HG02623 (cell line): ENCODE results near the gene ALG9.

ENCODE experiments used
- ATAC-seq: cut with Tn5 transposase; IDR thresholded peaks from one replicate; pipeline ENCODE4 v1.9.1; 2021; ENCODE audit warnings: moderate library complexity; ENCODE audit not compliant: unreplicated experiment

Gene ALG9

DNA sequence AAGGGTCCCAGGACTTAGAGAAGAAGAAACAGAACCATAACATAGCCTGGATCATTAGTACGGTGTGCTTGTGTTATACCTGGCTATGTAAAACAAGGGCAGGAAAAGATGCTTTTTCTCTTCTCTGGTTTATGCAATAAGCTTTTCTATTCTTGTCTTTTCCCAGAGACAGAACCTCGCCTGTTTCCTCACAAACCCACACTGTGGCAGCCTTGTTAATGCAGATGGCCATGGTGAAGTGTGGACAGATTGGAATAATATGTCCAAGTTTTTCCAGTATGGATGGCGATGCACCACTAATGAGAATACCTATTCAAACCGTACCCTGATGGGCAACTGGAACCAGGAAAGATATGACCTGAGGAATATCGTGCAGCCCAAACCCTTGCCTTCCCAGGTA is 10.8 kb upstream of the ALG9 start:
- no peak for ATAC-seq

DNA sequence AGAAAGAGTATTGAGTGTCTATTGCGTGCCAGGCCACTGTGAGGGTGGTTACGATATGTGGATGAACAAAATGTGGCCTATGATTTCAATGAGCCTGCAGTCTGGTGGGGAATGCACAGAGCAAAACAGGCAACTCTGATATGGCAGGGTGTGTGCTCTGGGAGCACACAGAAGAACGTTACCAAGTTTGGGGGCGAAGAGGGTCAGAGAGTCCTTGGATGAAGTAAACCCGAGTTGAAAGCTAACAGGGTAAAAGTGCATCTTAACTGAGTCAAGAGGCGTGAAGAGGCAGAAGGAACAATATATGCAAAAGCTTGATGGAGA is 8.2 kb upstream of the ALG9 start:
- ATAC-seq, result no peak

DNA sequence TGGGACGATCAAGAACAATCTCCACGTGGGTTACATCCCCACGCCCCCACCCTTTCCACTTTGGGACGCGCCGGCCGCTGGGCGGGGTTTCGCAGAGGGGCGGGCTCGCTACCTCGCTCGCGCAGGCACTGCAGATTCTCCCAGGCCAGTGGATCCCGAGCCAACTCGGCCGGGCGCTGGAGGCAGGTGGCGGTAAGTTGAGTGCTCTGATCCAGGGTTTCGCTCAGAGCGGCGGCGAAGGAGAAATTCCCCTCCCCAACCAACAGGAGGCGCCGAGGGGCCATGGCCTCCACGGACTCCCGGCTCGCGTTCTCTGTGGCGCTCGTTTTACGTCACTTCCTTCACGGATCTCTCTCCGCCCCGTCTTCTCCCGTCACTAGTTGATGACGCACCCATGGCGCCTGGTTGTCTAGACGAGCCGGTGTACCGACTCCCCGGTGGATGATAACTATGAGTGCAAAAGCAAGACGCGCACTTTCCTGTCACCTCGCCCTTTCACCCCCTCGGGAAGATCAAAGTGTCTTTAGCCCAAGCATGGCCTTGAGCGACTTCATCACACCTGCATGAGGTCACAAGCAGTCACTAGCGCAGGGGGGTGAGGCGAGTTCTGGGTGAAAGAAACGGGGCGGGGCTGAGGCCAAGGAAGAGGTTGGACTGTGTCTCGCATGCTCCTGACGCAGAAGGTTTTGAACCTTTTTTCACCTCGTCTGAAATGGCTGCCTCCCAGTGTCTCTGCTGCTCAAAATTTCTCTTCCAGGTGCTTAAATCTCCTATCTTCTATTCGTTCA is 7.7 kb upstream of the ALG9 start, which contains the start of the genes CFAP68 and FDXACB1:
Gene CFAP68, plus strand, starts transcription at position 693 of the 788 bp plus-strand sequence. Its CDS starts 20 bp downstream, at position 713.
Gene FDXACB1, minus strand, starts transcription at position 317 of the 788 bp plus-strand sequence. Its CDS starts 33 bp downstream, at position 284.
- peak; percentile 90 for ATAC-seq

DNA sequence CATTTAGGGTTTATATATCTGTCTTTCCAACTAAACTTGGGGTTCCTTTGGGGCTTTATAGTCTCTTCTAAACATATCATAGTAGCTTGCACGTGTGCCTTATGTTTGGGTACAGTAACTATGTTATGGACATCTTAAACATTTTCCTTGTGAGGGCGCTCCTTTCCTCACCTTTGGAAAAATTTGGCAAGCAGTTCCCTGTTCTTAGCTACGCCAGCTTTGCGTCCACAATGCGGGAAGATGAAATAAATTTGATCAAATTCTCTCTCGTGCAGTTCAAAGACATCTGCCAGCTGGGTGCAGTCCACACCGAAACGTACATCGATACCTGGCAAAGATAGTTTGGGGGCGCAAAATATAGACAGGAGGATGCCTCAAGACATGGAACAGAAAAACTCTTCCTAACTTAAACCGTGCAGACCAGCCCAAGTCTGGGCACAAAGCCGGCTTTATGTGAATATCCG is 7.0 kb upstream of the ALG9 start:
- peak; percentile 1 for ATAC-seq

DNA sequence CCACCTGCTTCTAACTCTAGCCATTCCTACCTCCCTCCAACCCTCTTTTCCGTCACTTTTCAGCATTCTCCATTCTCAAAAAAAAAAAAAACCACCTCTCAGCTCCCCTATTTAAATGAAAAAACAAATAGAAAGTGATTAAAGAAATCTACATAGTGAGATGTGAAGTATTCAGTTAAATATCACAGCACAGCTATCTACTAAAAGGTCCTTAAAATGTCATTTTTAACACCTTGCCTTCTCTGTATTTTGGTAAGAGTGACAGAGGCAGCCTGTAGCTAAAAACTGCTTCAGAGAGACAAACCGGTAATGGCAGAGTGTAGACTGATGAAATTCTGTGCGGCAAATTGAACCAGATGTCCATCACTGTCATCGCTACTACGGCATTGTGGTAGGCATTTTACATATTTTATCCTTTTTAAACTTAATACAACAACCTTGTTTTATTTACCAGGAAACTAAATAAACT is 346 bp upstream of the ALG9 start:
- no peak for ATAC-seq

DNA sequence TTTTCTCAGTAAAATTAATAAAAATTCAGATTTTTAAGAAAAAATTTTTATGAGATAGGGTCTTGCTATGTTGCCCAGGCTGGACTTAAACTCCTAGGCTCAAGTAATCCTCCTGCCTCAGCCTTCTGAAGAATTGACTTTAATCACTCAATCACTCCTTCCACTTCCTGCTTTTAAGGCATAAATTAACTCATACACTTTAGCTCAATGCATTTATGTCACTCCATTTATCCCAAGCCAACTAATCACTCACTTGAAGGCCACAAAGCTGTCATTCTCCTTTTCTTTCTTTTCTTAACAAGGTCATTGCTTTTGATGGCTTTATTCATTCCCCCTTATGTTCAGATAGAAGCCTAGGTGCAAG is 877 bp downstream of the ALG9 start:
- ATAC-seq, result no peak

DNA sequence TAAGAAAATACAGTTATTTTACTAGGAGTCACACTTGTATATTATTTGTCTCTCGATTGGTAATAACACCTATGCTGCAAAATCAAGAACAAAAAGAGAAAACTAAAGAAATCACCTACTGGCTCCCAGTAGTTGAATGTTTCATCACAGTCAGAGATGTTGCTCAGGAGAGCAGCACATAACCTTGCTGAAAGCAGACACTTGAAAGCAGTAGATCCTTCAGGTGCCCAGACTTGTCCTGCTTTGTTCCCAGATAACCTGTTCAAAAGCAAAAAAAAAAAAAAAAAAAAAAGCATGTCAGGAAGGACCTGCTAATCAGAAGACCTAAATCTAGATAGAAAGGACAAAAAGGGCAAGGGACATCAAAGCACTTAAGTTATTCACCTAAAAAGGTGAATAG is 1.3 kb downstream of the ALG9 start:
- no peak for ATAC-seq

DNA sequence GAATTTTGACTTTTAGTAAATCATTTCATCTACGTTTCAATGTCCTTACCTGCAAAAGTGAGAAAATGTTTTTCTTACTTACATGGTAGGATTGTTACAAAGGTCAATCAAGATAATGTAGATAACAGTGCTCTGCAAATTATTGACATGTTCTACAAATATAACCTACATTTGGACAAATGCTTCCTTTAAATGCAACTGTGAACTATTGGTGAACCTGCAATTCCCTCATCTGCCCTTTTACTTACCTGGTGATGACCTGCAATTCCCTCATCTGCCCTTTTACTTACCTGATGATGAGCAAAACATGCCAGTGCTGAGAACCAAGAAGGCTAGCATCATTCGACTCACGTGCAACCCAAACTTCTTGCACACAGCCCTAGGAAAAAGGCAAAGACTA is 11.1 kb downstream of the ALG9 start:
- no peak for ATAC-seq

DNA sequence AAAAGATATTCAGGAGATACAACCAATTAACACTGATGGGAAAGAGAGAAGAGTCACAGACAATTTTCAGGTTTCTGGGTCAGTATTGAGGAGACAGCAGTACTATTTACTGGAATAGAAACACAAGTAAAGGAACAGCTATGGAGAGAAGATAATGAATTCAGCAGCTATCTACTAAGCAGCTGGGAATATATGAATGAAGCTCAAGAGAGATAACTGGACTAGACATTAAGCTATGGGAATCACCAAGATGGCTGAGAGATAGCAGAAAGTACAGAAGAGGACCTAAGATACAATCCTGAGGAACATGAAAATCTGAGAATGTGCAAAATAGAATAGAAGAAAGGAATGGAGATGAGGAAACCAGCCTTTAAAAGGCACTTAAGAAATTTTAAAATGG is 15.9 kb downstream of the ALG9 start:
- ATAC-seq, result no peak

DNA sequence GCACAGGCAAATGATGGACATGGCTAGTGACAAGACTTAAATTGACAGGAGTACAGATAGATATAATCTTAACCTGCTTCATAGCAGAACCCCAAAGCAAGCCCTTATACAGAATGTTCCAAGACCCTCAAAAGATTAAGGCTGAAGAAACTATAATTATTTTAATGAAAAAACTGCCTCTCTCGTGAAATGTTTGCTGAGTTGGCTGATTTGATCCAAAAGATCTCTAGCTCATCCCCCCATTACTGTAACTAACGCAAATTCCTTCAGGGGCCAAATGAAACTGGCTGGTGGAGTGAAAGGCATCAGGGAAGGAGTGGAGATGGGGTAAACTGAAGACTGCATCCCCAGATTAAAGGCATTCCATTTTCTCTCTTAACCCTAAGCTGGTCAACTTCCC is 19.3 kb downstream of the ALG9 start:
- no peak for ATAC-seq

DNA sequence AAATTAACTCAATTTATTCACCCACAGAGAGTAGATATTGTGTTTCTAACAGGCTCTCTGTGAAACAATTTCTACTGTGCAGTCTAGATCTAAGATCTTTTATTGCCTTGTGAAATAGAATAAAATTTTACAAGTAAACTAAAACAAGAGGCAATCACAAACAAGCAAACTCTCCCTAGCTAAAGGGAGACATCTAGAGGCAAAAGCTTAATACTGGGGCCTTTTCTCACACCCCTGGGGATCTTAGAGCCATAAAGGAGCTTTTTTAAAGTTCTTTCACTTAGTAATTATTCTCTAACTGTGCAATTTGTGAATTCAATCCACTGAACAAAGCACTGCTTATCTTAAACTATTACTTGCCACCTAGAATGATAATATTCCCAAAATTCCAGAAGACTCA is 19.7 kb downstream of the ALG9 start:
- ATAC-seq, result no peak

DNA sequence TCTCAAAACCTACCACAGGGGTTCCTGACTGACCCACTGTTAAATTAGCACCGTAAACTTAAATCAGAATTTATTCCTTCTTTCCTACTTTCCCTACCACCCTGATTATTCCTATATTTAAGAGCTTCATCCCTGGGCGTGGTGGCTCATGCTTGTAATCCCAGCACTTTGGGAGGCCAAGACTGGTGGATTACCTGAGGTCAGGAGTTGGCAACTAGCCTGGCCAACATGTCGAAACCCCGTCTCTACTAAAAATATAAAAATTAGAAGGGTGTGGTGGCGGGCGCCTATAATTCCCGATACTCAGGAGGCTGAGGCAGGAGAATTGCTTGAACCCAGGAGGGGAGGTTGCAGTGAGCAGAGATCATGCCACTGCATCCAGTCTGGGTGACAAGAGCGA is 20.3 kb downstream of the ALG9 start:
- ATAC-seq, result no peak

DNA sequence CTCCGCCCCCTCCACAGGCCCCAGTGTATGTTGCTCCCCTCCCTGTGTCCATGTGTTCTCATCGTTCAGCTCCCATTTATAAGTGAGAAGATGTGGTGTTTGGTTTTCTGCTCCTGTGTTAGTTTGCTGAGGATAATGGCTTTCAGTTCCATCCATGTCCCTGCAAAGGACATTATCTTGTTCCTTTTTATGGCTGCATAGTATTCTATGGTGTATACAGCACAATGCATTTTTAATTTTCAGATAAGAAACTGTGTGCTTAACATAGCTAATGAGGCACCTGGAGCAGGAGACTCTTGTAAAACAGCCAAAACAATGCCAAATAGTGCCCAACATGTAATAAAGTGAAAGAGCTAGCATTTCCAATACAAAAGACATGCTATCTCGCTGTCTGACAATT is 21.8 kb downstream of the ALG9 start:
- no peak for ATAC-seq

DNA sequence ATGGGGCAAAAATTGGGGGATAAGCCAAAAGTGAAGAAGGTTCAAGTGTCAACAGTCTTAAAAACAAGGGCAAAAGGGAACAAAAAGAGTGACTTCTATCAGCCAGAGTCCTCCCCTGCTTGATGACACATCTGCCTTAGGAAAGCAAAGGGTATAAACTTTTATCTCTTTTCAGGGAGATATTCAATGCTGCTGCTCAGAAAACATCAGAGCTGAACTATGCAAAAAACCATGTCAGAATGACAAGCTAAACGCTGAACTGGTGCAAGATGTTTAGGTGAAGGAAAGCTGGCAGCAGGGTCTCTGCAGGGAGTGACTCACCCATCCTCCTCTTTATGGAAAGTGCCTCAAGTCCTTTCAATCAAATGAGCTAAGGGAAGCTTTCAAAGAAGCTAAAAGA is 24.7 kb downstream of the ALG9 start:
- no peak for ATAC-seq

DNA sequence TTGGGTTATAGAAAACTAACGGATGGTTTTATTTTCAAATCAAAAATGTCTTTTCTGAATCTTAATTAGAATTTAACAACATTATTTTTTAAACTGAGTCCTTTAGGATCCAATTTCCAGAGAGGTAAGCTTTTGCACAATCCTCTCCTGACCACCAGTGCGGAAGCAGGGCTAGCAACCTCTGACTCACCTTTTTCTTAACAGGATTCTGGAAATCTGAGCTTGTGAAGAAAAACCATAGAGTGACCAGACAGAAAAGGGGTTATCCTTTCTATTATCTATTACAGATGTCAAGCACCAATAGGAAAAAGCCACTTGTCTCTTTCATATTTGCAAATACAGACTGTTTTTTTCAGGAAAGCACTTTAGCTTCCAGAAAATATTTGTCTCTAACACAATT is 25.3 kb downstream of the ALG9 start:
- ATAC-seq, result no peak

DNA sequence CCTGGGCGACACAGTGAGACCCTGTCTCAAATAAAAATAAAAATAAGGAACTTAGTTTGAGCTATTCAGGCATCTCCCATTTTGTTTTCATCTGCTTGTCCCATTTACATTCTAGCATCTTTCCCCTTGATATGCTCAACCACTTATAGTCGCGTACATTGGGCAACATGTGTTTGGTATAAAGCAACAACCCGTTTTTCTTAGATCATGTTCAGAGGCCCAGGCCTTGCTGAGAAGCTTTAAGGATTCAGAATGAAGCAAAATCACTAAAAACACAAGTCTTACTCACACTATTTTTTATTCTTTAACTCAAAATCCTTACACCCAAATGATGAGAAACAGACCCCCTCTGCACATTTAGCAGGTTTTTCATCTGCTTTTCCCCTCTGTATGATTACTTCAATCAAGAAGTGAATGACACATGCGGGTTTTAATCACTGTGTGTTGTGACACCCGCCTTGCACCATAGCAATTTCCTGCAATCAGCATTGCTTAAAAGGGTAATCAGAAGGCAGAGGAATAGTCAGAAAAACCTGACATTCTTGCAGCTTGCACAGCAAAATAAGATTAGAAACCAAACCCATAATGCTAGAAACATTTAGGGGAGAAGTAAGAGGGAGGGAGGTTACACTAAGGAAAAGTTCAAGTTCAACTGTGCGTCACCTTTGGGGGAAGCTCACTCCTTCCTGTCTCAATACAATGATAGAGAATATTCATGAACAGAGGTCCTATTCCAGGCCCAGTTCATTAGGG is 25.9 kb downstream of the ALG9 start:
- no peak for ATAC-seq

DNA sequence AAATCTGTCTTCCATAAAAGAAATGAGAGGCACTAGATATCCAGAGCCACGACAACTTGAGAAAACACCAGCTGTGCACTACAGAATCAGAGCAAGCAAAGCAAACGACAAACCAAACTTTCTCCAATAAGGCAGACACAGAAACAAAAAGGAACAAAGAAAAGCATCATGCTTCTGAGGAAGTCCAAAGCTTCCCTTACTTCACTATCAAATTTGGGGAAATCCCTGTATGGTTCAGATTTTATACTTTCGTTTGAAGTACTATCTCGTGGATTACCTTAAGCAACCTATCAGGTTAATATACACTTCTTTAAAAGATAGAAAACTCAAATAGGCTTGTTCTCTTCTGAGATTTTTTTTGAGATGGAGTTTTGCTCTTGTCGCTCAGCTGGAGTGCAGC is 27.7 kb downstream of the ALG9 start:
- ATAC-seq, result no peak

DNA sequence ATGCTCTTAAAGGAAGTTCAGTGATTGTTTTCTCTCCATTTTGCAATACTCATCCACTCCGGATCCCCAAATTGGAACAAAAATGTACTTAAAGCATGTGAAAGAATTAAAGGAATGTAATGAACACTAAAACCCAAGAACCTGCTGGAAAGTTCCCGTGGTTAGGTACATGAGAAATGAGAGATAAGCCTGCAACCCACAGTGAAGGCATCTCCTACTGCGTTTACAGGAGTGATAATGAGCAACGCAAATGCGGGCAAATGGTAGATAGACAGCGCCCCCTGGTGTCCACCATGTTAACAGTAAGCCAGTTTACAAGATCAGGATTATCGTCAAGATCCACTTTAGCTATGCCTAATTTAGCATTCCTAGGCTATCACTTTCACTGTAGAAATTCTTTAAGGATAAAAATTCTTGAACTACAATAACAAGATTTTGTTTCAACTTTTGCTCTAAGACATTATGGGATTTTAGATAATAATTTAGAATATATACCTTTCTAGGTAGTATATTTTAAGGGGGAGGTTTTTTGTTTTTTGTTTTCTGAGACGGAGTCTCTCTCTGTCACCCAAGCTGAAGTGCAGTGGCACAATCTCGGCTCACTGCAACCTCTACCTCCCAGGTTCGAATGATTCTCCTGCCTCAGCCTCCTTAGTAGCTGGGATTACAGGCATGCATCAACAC is 29.9 kb downstream of the ALG9 start:
- ATAC-seq, result peak; percentile 51

DNA sequence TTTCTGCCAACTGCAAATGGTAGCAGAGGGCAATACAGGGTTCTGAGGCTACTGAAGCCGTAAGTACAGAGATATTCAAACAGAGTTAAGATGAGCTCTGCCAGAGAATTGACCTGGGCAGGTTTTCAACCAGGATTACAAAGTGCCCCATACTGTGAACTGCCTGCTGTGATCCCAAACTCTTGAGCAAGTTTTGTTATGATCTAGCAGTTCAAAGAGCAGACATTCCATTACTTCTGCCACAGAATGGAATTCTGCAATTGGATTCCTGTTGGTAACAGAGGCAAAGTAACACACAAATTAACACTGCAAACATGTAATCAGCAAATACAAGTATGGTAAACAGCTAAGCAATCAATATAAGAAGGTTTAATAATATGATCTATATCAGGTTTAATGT is 31.2 kb downstream of the ALG9 start:
- ATAC-seq, result no peak

DNA sequence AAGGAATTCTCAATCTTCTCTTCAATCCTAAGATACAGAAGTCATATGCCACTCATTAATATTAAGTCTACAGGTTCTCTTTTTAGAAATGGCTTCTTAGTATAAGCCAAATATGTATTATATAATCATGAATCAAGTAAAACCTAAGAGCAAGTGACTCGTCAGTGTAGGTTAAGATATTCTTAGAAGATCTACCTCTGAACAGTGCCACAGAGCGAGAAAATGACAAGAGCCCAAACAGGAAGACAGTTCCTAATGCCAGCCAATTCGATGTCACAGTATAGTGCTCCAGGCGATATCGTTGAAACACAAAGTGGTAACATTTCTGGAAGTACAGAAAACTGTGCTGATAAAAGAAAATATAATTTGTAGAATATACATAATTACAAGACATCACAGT is 33.3 kb downstream of the ALG9 start:
- no peak for ATAC-seq

DNA sequence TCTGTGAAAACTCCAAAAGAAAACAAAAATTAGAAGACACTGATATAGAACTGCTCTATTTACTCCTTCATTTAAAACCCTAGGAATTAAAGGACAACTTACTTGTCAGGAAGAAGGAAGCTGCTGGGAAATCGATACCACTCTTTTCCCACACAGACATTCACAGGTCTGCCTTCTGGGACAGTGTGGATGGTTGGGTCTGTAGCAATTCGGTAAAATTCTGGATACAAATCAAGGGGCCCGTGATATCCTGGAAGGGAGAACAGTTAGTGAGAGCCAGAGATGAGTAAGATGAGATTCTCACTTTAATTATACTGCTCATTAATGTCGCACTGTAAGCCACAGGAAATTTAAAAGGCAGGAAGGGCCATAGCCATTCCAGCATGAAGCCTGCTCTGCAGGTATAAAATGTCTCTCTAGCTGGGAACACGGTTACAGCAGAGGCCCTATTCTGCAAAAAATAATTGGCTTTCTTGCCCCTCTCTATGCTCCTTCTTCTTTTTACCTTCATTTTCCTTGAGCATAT is 34.0 kb downstream of the ALG9 start:
- ATAC-seq, result no peak
